ENCODE measurements around the gene PIK3R5. TPM values are rescaled to one million over a fixed set of nuclear protein-coding genes. Genes with fewer than 3 reads are reported as not detected.

PIK3R5 gene
- total RNA-seq, 1 experiment from 2014 or later, result 2.5 TPM

- TF ChIP-seq ZNF274 (IDR thresholded peaks at IDR 0.05; ENCODE audit: low read depth, low read length) (no peak), CBX3 (IDR thresholded peaks at IDR 0.05; ENCODE audit: low read depth) (no peak)
Measured at GRCh38 chr17:8976638-8977037, 11.1 kb upstream of the PIK3R5 start (continued).

- BruUV-seq (replicated peaks), result no TSS peak
- no peaks in the 10 kb centered on the region for H3K9me3 ChIP-seq (ENCODE audit: control insufficient read depth in 1 of 2, insufficient read depth in 1 of 2, low read depth in 1 of 2, low read length in 2 of 2)
- H3K27me3 ChIP-seq (ENCODE audit: insufficient read depth, low read length), result no peaks in the 10 kb centered on the region
- no peak overlapping the region for H2AFZ ChIP-seq (ENCODE audit: low read depth, low read length, poor library complexity, severe bottlenecking)
- POLR2A ChIA-PET, result no interaction called here
- no peaks in the 10 kb centered on the region for H4K20me1 ChIP-seq (ENCODE audit: insufficient read depth)
- CTCF ChIA-PET, result no interaction called here
- H3K79me2 ChIP-seq (ENCODE audit: insufficient read depth, low read length), result no peaks in the 10 kb centered on the region
- no peaks in the 10 kb centered on the region for H3K9me2 ChIP-seq (ENCODE audit: insufficient read depth)
- H3K36me3 ChIP-seq (ENCODE audit: control insufficient read depth in 1 of 2, insufficient read depth in 2 of 2, low read length in 2 of 2), result no peaks in the 10 kb centered on the region
- no peak overlapping the region for H3K4me2 ChIP-seq (ENCODE audit: low read length)
- intact Hi-C loops (cut with micrococcal nuclease), result no loop called here
- no peak overlapping the region for H3K4me3 ChIP-seq (replicated peaks in 1 of 2; ENCODE audit: low read depth in 1 of 2, low read length in 2 of 2)
- RAD21 ChIA-PET (ENCODE audit: low non-redundant PET in 1 of 2, low total read pairs in 2 of 2, uncharacterized antibody in 2 of 2, unreplicated experiment in 2 of 2), result no interaction called here
- no peak for DNase-seq (ENCODE audit: low read depth, low spot score)
- no peak overlapping the region for H3K27ac ChIP-seq (ENCODE audit: low read depth, low read length)
- no peak overlapping the region for H3K9ac ChIP-seq (ENCODE audit: low read length)
- no peak for TF ChIP-seq EZH2phosphoT487 (IDR thresholded peaks at IDR 0.05; ENCODE audit: borderline replicate concordance)
- no peak for TF ChIP-seq YY1 (IDR thresholded peaks at IDR 0.05; ENCODE audit: extremely low read depth, insufficient replicate concordance, low read depth, low read length)
- TF ChIP-seq SRF (IDR thresholded peaks at IDR 0.05; ENCODE audit: low read depth), result no peak
- no peak for TF ChIP-seq ATF3 (IDR thresholded peaks at IDR 0.05)
- no peak for TF ChIP-seq TCF7L2 (IDR thresholded peaks at IDR 0.05; ENCODE audit: borderline replicate concordance, extremely low read depth, insufficient read depth, insufficient read length)
- TF ChIP-seq ELF1 (IDR thresholded peaks at IDR 0.05; ENCODE audit: borderline replicate concordance, low read depth), result no peak
- no peak for TF ChIP-seq SIN3A (IDR thresholded peaks at IDR 0.05; ENCODE audit: low read depth)
- no peak for TF ChIP-seq CEBPB (IDR thresholded peaks at IDR 0.05; ENCODE audit: low read depth)
- no peak for TF ChIP-seq ZNF274 (IDR thresholded peaks at IDR 0.05; ENCODE audit: low read depth, low read length)
- no peak for TF ChIP-seq CTCF (IDR thresholded peaks at IDR 0.05 in 2 of 3, conservative IDR thresholded peaks at IDR 0.05 in 1 of 3; ENCODE audit: borderline replicate concordance in 1 of 3, insufficient read depth in 1 of 3, low read depth in 2 of 3, low read length in 2 of 3)
- TF ChIP-seq CBX3 (IDR thresholded peaks at IDR 0.05; ENCODE audit: low read depth), result no peak
- no peak for TF ChIP-seq JUND (IDR thresholded peaks at IDR 0.05)
- TF ChIP-seq POLR2AphosphoS5 (IDR thresholded peaks at IDR 0.05; ENCODE audit: low read depth, low read length), result no peak
- no peak for ATAC-seq
- H3K4me1 ChIP-seq (ENCODE audit: control insufficient read depth in 1 of 2, insufficient read depth in 2 of 2, low read length in 2 of 2), result no peaks in the 10 kb centered on the region
Measured at GRCh38 chr17:8975091-8975725, 9.7 kb upstream of the PIK3R5 start.

Data from HCT116 (cell line).